ENCODE results near the gene GYG2.
"Not testable (repeated sequence)": the region's sequence is repeated elsewhere in the genome, so short reads cannot be mapped to it uniquely, and the experiment has no call there.

The GYG2 gene

DNA sequence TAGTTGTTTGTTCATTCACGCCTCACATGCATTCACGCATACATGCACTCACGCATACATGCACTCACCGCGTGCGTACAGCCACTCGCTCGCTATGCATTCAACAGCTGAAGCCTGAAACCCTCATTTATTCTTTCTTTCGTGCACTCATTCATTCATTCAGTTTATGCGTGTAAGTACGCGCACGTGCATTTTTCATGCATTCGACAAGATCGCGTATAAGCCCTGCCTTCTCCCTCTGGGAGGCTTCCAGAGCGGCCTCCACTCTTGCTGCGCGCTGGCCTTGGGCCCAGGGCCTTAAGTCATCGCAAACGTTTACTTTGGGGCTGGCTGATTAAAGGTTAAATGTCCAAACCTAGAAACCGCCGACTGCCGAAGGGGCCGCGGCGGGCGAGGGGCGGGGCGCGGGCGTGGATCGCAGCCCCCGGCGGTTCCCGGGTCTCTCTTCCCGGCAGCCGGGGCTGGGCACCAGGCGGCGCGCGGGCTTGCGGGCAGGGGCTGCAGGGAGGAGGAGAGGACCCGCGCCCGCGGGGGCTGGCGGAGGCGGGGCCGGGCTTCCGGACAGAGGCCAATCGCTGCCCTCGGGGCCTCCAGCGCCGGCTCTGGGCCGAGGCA, at the start of gene GYG2:
Gene GYG2, plus strand, starts transcription at position 587 of the 615 bp plus-strand sequence. CDS start 1,259 bp downstream, outside the sequence.
- peak; percentile 16 for DNase-seq

DNA sequence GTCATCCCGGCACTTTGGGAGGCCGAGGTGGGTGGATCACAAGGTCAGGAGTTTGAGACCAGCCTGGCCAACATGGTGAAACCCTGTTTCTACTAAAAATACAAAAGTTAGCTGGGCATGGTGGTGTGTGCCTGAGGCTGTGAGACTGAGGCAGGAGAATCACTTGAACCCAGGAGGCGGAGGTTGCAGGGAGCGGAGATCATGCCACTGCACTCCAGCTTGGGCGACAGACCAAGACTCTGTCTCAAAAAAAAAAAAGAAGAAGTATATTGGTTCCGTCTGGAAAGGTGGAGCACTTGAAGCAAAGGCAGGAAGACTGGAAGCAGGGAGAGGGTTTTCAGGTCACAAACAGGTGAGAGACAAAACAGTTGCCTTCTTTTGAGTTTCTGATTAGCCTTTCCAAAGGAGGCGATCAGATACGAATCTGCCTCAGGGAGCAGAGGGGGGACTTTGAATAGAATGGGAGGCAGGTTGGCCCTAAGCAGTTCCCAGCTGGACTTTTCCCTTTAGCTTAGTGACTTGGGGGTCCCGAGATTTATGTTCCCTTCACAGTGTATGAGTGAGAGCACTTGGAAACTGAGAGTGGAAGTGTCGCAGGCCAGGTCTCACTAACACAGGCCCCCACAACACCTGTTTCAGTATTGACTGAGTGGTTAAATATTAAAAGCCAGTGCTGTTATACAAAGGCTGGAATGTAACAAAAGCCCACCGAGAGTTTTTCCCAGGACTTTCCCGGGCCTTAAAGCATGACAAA, 48.1 kb upstream of the GYG2 start:
- DNase-seq, result not testable (repeated sequence)

DNA sequence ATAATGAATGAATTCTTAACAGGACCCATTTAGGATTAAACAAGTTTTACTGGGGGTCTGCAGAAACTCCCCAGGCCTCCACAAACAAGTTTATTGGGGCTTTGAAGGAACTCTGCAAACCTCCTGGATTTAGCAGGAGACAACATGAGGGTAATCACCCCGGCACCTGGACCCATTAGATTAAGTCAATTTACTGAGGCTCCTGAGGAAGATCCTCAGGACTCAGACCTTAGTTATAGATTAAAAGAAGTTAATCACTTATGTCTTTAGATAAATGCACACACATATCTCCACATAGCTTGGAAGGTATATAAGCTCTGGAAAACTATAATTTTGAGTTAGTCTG, 47.5 kb upstream of the GYG2 start:
- DNase-seq, result no peak

DNA sequence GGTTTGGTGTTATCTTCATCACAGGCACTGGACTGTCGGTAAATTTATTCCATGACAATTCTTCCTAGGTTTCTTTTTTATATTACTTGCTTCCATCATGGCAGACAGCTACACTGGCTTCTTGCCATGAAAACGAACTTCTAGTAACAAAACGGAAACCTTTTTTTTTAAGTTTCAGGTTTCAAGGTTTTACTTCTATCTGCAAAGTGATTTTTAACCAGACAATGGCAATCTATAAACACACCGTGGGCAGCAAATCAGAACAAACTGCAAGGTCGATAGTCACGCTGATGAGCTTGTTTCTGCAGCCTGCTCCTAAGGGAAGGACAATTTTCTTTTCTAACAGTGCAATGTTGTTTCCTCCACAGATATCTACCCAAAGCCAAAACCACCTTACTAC, 47.0 kb upstream of the GYG2 start:
- DNase-seq, result no peak

DNA sequence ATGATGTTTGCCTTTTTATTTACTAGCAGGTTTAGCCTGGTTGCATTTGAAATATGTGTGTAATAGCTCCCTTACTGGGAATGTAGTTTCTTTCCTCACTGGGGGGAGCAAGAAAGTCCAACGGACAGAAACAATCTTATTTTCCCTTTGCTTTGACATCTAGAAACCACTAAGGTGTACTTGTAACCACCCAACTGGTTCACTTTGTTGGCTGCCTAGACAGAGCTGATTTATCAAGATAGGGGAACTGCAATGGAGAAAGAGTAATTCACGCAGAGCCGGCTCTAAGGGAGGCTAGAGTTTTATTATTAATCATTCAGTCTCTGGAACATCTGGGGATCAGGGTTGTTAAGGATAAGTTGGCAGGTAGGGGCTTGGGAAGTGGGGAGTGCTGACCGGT, 46.6 kb upstream of the GYG2 start:
- no peak for DNase-seq

DNA sequence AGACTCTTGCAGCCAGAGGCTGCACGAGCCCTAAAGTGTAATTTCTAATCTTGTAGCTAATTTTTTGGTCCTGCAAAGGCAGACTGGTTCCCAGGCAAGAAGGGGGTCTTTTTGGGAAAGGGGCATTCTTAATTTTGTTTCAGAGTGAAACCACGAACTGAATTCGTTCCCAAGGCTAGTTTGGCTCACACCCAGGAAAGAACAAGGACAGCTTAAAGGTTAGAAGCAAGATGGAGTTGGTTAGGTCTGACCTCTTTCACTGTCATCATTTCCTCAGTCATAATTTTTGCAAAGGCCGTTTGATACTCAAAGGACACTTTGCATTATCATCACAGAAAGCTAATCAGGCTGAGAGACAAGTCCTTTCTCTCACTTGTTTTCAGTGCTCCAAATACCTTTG, 46.0 kb upstream of the GYG2 start:
- no peak for DNase-seq

DNA sequence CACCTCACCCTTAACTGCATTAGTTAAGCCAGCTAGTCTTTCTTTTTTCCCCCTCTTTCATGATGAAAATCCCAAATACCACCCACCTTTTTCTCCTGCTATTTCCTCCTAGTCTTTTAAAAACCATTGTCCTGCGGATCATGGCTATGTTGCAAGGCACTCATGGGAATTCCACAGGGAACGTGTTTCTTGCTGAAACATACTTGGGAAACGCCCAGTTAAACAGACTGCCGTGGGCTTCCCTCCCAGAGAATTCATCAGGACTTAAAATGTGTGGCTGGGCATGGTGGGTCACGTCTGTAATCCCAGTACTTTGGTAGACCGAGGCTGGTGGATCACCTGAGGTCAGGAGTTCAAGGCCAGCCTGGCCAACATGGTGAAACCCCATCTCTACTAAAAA, 44.7 kb upstream of the GYG2 start:
- DNase-seq, result no peak

DNA sequence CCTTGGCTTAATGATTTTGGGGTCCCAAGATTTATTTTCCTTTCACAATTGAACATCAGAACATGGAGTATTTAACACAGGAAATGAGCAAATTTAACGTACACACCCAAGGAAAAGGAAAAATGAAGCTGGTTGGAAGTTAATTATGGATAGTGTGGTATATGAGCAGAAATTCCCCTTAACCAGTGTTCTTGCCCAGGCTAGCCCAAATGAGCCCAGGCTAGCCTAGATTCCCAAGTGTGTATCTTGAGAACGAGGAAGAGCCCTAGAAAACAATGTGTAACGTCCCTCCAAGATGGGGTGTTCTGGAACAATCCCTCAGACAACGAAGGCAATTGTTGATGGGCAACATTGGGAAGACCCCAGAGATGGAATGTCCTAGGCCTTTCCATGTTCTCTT, 43.2 kb upstream of the GYG2 start:
- no peak for DNase-seq

DNA sequence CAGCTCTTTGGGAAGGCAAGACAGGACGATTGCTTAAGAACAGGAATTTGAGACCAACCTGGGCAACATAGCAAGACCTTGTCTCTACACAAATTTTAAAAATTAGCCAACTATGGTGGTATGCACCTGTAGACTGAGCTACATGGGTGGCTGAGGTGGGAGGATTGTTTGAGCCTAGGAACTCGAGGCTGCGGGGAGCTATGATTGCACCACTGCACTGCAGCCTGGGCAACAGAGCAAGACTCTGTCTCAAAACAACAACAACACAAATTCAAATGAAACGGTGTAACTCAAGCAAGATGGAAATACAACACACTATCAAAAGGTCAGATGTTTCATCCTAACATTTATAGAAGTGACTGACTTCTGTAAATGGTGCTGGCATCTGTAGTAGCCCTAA, 39.8 kb upstream of the GYG2 start:
- DNase-seq, result no peak

DNA sequence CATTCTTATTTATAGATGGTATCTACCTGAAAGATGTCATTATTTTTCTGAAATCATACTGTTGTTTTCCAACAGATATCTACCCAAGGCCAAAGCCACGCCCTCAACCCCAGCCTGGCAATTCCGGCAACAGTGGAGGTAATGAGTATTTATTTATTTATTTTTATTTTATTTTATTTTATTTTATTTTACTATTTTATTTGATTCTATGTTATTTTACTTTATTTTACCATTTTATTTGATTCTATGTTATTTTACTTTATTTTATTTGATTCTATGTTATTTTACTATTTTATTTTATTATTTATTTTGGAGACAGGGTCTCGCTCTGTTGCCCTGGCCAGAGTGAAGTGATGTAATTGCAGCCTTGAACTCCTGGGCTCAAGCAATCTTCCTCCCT, 39.2 kb upstream of the GYG2 start:
- DNase-seq, result no peak

DNA sequence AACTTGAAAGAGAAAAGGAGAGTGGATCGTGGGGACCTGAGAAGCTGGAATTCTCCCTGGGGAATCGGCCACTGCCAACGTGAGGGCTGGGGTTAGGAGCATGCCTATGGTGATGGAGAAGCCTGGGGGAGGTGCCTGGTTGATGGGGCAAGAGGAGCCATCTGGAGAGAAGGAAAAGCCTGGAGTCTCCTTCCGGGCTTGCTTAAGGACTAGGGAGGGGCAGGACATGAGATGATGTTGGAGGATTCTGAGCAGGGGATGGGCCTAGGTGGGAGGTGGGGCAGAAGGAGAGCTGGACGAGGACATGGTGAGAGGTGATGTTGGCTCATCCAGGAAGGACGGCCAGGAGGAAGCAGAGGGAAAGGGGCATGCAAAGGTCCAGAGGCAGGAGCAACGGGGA, 35.0 kb upstream of the GYG2 start:
- no peak for DNase-seq

DNA sequence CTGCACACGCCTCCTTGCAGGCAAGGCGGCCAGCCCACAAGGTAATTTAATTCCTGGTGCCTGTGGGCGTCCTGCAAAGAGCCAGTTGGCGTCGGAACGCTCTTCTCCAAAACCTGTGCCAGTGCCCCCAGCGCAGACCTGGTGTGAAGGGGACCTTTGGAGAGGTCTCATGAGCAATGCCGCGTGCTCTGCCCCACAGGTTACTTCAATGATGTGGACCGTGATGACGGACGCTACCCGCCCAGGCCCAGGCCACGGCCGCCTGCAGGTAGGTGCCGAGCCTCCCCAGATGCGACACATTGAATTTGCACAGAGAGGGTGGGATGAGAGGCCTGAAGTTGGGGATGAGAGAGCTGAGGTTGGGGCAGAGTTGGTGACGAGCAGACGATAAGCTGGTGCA, 34.4 kb upstream of the GYG2 start:
- DNase-seq, result no peak

DNA sequence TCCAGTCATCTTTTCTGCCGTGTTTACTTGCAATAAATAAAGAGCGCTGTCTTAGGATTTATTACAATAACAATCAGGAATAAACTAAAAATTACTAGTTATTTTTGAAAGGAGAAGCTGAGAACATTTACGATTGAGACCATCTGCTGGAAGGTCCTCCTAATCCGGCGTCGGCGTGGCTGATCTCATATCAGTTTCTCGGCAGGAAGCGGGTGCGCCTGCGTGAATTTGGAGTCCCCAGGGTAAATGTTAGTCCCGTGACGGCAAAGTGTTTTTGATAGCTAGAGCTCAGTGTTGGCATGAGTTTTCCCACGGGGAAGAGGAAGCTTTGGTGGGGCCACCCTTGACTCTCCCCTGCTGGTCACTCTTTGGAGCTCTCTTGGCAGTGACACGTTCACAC, 31.9 kb upstream of the GYG2 start:
- not testable (repeated sequence) for DNase-seq

DNA sequence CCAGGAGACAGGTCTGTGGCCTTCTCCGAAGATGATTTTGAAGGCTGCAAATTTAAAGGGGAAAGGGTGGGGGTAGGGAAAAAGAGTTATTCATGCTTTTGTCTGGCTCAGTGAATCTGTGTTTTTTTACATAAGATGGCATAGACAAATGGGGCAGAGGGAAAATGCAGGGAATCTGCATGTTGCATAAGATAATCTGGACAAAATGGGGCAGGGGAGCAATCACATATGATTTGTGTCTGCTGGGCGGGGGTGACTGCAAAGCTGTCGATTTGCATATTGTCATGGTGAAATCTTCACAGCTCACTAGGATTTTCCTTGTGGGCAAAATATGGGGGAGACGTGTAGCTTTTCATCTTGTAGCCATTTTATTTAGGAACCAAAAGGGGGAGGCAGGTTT, 29.4 kb upstream of the GYG2 start:
- no peak for DNase-seq

DNA sequence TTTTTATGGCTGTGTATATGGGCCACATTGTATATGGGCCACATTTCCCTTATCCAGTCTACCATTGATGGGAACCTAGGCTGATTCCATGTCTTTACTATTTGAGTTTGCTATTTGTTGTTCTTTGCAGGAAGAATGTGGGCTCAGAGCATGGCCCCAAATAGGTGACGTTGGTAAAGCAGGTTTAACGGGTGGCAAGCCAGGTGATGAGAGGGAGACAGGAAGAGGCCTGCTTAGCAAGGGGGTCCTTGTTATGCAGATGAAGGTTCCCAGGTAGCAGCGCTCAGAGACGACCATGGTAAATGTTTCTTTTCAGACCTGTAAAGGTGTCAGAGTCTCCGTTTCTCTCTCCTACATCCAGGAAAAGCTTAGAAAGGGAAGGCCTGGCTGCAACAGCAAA, 28.8 kb upstream of the GYG2 start:
- DNase-seq, result not testable (repeated sequence)

DNA sequence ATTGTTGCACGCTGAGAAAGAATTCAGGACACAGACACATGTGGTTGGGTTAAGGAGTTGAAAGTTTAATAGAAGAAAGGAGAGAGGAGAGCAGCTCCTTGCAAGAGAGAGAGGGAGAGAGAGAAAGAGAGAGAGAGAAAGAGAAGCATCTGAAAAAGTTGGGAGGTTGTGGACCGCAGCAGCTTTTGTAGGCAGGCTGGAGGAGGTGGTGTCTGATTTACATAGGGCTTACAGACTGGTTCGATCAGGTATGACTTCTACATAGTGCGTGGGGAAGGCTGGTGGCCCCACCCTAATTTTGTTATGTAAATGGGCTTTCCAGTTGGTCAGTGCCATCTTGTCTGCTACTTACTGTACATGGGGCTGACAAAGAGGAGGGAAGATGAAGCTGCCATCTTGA, 27.5 kb upstream of the GYG2 start:
- DNase-seq, result no peak

DNA sequence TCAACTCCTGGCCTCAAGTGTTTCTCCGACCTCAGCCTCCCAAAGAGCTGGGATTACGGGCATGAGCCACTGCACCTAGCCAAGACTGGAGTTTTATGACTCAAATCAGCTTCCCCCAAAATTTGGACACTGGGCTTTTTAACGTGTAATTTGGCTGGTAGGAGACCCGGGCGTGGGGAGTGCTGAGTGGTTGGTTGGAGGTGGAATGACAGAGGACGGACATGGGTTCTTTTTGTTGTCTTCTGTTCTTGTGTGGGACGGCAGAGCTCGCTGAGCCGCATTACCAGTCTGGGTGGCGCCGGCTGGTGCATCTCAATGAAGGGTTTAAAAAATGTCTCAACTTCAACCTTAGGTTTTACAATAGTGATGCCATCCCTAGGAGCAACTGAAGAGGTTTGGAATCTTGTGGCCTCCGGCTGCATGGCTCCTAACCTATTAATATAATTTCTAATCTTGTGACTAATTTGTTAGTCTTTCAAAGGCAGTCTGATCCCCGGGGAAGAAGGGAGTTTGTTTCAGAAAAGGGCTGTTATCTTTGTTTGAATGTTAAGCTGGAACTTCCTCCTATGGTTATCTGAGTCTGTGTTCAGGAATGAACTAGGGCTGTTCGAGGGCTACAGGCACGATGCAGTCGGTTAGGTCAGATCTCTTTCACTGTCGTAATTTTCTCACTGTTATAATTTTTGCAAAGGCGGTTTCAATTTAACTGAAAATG, 26.2 kb upstream of the GYG2 start:
- peak; percentile 62 for DNase-seq

DNA sequence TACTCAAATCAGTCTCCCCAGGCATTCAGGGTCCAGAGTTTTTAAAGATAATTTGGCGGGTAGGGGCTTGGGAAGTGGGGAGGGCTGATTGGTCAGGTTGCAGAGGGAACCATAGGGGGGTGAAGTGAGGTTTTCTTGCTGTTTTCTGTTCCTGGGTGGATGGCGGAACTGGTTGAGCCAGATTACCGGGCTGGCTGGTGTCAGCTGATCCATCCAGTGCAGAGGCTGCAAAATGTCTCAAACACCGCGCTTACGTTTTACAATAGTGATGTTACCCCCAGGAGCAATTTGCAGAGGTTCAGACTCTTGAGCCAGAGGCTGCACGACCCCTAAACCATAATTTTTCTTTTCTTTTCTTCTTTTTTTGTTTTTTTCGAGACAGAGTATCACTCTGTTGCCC, 25.2 kb upstream of the GYG2 start:
- DNase-seq, result not testable (repeated sequence)

DNA sequence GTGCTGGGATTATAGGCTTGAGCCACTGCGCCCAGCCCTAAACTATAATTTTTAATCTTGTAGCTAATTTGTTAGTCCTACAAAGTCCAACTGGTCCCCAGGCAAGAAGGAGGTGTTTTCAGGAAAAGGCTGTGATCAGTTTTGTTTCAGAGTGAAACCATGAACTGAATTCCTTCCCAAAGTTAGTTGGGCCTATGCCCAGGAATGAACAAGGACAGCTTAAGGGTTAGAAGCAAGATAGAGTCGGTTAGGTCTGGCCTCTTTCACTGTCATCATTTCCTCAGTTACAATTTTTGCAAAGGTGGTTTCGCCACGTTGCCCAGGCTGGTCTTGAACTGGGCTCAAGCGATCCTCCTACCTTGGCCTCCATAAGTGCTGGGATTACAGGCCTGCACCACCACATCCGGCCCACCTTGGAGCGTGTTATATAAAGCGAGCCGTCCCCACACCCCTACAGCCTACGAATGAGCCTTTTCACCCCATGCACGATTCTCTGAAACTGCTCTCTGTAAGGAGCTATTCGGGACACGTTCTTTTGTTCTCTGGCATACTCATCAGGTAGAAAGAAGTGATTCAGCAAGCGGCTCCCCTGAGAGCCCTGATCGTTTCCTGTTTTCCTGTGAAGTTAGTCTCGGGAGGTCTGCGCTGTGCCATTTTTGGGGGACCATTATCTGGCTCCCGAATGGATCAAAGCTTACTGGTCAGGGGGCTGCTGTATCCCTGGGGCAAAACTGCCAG, 24.5 kb upstream of the GYG2 start:
- not testable (repeated sequence) for DNase-seq

DNA sequence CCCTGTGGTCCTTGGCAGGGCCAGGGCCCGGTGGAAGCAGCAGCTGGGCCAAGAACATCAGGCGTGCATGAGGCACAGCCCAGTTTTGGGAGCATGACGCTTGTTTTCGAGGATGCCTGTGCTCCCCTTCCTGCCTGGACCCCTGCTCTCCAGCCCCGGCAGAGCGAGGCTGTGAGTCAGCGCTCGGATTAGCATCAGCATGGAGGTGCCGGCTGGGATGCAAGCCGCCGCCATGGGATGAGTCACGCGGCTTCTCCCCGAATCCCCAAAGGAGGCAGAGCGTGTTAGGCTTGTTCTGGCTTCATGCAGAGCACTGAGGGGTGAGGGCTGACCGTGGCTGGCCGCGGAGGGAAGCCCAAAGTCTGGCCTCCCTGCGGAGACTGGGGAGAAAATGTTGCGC, 23.9 kb upstream of the GYG2 start:
- not testable (repeated sequence) for DNase-seq

DNA sequence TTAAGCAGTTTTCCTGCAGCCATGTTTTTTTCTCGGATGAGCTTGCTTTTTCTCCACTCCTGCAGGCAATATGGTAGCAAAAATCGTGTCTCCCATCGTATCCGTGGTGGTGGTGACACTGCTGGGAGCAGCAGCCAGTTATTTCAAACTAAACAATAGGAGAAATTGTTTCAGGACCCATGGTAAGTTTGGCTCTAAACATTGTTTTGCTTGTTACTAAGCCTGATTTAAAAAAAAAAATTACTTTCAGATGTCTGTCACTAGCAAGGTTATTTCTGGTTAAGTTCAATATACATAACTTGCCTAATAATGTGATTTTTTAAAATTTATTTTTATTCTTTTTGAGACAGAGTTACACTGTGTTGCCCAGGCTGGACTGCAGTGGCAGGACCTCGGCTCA, 17.5 kb upstream of the GYG2 start:
- no peak for DNase-seq

DNA sequence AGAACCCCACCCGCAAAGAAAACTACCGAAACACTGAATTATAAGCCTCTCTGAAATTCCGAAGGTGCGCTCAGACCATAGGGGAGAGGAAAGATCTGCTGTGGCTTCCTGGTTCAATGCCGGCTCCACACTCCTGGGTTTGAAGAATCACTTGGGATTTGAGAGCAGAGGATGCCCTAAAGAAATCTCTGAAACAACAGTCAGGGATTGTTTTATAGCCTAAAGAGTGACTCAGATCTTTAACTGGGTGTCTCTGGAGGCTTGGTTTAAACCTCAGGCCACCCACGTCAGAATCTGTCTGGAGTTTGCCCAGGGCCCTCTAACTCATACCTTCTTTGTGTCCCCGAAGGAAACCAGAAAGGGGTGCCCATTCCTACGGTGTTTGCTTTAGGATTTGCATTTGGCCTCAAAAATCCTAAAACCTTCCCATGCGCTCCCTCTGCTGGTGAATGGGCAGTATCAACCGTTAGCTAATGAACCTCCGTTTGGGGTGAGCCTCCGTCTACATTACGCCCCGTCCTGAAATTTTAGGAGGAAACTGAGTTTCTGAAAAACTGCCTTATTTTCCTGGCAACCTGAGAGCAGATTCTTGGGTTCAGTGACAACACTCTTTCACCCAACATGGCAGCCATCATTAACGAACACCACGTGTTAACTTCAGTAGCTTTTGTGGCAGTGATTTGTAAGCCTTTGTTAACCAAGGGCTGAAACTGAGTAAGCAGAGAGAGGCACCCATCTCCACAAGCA, 16.4 kb upstream of the GYG2 start:
- not testable (repeated sequence) for DNase-seq

DNA sequence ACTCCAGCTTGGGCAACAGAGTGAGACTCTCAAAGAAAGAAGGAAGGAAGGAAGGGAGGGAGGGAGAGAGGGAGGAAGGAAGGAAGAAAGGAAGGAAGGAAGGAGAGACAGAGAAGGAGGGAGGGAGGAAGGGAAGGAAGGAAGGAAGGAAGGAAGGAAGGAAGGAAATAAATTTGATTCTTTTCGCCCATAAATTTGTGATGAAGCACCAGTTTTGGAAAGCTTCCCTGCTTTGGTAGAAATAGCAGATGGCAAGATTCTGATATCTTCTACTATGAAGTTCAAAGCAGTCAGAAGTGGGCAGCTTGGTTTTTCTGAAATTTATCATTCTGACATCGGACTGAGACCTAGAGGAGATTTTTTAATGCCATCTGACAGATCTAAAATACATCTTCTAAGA, 11.7 kb upstream of the GYG2 start:
- no peak for DNase-seq
